T-helper 2 cell (primary cell): ENCODE data around the gene PSEN2.
A peak's percentile ranks its signal among the peaks of the same experiment; 100 is the strongest.

Source experiments
- DNase-seq, 5 experiments: peaks; one replicate each; pipeline versions ENCODE4 v3.0.0 to v3.0.0-alpha.2; 2012 to 2022

PSEN2 gene

DNA sequence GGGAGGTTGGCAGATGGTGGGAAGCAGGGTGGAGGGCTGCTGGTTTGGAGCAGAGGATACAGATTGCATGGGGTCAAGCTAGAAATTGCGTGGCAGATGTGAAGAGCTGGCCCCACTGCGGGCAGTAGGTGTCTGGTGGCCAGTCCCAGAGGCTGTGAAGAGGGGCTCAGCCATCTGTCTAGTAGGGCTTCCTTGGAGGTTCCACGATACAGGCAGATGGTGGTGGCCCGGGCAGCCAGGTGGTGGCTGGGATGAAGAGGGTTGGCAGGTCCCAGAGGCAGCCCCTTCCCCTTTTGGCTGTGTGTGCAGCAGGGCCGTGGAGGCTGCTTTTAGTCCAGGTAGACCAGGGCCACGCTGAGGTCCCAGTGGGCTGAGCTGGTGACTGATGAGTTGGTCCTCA lies 16.6 kb downstream of the PSEN2 start:
- DNase-seq, result no peak

DNA sequence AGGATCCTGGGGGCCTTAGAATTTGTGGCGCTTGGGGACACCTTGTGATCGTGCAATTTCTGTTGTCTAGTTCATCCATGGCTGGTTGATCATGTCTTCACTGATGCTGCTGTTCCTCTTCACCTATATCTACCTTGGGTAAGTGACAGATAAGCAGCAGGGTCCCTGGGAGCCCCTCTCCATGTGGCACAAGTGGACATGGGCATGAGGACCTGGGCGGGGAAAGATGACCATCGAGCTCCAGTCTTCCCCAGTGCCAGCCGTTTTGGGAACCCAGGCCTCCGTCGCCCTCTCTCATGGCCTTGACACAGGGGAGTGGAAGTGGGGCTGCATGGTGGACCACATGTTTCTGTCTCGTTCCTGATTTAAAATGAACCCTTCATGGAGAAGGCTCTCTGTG lies 17.6 kb downstream of the PSEN2 start:
- DNase-seq, result no peak

DNA sequence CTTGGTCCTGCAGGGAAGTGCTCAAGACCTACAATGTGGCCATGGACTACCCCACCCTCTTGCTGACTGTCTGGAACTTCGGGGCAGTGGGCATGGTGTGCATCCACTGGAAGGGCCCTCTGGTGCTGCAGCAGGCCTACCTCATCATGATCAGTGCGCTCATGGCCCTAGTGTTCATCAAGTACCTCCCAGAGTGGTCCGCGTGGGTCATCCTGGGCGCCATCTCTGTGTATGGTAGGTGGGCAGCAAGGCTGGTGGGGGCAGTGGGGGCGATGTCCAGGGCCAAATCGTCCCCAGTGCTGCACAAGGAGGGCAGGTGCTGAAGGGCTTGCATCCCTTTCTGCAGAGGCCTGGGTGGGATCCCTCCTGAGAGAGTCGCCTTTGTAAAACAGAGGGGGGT lies 18.4 kb downstream of the PSEN2 start:
- no peak for DNase-seq

DNA sequence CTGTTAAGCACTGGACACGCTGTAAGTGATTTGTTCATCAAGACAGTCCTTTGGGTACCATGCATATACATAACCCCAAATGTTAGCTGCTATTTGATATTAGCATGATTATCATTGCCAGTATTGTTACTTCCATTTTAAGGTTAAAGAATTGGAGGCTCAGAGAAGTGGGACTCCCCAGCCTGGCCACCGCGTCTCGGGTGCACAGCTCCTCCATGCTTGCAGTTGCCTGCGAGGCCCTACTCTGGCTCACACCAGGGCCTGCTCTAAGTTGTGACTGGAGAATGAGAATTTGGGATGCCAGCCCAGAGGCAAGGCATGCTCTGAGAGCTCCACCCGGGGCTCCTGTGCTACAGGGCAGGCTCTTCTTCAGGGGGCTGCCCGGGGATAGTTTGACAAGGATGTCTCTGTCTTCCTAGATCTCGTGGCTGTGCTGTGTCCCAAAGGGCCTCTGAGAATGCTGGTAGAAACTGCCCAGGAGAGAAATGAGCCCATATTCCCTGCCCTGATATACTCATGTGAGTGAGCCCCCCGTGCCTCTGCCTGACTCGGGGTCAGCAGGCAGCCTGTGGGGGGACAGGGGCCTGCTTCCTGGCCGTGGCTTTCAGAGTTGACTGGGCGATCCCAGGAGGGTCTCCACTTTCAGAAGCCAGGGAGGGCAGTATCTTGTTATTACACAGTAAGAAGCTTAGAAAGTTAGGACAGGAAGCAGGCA lies 19.4 kb downstream of the PSEN2 start:
- no peak for DNase-seq

DNA sequence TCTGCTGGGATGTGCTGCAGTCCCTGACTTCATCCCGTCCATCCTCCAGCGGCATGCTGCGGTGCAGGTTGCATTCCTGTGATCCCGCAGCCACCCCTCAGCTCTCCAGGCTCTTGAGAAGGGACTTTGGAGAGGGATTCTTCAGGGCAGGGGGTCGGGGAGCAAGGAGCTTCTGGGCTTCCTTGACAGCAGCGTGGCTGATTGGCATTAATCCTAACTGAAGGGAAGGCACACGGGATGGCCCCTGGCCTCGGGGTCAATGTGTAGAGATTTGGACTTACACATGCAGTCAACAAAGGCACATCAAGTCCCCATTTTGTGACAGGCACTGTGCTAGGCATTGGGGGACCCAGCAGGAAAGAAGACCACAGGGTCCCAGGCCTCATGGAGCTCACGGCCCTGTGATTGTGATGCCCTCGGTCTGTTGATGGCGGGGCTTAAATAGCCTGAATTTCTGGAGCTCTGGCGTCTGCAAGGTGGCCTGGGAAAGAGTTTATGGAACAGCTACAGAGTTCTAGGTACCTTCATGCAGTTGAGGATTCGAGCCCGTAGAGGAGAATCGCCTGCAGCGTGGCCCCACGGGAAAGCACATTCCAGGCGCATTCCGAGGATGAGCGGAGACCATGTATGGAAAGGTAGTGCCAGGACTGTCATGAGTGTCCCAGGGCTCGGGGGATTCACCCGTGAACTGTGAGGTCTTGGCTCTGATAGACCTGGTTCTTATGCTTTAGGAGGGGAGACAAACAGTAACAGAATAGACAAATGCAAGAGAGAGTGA lies 20.1 kb downstream of the PSEN2 start:
- no peak for DNase-seq

DNA sequence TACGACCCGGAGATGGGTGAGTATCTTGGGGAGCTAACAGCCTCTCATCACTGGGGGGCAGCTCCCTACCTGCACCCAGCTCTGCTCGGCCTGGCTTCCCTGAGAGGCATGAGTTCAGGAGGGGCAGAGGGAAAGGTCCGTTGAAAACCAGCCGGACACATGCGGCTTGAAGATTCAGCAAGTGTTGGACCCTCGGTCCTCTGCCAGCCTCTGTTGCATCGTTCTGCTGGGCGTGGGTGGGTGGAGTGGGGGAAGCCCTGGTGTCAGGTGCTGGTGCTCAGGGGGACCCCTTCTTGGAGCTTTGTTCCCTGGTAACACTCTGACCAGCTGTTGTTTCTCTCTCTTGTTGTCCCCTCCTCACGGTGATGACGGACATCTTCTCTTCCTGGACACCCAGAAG lies 20.9 kb downstream of the PSEN2 start:
- DNase-seq, result no peak

DNA sequence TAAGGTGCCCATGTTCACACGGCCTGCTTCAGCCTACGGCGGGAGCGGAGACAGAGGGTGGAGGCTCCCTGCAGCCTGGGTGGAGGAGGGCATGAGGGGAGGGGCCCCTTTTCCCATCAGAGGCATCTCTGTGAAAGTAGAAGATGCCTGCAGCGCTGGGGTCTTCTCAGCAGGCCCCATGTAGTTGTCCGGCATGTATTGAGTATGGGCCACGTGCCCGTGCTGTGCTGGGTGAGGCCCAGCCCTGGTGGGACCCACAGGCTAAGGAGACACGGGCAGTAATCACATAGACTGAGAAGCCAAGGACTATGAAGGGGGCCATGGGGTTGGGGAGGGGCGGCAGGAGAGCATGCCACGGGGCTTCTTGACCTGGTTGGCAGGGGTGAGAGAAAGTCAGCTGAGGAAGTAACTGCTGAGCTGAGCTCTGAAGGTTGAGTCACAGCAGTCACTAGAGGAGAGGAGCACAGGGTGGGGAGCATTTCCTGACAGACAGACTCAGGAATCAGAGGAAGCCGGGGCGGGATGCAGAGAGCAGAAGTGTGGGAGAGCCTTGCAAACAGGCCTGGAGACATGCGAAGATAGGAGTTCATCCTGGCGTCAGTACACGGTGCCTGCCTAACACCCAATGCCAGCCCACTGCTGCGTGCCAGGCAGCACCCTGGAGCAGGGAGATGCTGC lies 21.6 kb downstream of the PSEN2 start:
- DNase-seq, result no peak

DNA sequence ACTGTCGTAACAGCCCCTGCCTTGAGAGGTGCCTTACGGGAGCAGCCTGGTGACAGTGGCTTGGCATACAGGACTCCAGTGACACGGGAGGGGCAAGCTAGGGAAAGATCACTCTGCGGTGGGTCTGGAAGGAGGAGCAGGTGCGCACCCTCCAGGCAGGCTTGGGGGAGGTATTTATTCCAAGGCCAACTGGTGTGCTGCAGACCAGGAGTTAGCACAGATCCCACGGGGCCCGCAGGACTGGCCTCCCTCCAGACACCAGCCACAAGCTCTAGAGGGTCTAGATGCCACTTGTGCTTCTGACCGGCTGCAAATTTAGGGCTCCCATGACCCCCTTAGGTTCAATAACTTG lies 22.1 kb downstream of the PSEN2 start:
- DNase-seq, result no peak

DNA sequence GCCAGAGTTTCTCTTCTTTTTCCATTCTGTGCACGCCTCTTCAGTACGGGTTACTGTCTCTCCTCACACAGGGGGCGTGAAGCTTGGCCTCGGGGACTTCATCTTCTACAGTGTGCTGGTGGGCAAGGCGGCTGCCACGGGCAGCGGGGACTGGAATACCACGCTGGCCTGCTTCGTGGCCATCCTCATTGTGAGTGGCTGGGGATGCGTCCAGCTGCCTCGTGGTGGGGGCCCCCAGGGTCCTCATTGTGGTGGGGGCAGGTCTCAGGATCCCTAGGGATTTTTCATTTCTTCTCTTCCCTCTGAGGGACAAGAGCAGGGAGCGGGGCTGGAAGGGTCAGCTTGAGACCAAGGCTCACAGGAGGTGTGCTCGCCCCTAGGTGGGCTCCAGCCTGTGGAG lies 23.5 kb downstream of the PSEN2 start:
- DNase-seq, result no peak

DNA sequence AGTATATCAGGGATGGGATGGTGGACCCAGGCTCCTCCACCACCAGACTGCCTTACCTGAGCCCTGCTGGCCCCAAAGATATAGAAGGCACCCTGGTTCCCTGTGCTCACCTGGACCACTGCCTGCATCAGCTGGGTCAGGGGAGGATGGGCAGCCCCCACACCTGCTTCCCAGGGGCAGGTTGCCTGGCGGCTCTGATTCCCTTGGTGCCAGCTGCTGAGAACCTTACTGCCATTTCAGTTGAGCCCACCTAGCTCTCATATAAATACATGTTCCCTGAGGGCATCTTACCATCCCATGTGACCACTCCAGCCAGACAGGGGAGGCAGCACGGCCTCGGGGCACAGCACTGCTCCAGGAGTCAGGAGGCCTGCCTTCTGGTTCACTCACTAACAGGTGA lies 24.4 kb downstream of the PSEN2 start:
- no peak for DNase-seq

DNA sequence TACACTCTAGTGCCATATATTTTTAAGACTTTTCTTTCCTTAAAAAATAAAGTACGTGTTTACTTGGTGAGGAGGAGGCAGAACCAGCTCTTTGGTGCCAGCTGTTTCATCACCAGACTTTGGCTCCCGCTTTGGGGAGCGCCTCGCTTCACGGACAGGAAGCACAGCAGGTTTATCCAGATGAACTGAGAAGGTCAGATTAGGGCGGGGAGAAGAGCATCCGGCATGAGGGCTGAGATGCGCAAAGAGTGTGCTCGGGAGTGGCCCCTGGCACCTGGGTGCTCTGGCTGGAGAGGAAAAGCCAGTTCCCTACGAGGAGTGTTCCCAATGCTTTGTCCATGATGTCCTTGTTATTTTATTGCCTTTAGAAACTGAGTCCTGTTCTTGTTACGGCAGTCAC lies 25.2 kb downstream of the PSEN2 start:
- no peak for DNase-seq

DNA sequence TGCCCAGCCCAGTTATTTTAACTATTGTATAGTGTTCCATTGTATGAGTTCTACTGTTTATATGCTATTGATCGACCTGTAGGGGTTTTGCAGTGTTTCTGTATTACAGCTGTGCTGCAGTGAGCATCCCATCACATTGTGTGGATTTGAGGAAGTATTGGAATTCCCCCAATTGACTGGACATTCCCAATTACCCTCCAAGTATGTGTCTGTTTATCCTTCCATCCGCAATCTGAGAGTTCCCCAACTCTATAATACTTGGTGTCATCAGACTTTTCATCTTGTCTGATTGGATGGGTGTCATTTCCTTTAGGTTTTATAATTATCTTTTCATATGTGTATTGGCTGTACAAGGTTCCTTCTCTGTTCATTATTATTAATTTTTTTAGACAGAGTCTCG lies 27.8 kb downstream of the PSEN2 start:
- no peak for DNase-seq

DNA sequence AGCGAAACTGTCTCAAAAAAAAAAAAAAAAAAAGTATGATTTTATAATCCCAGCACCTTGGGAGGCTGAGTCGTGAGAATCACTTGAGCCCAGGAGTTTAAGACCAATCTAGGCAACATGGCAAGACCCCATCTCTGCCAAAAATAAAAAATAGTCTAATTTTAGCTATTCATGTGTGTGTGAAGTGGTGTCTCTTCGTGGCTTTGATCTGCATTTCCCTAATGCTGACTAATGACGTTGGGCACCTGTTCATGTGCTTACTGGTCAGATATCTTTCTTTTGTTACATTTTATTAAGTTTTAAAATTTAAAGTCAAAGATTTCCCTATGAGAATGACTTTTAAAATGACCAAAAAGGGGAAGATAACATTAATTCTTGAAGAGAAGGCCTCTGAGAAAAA lies 31.0 kb downstream of the PSEN2 start:
- DNase-seq, result no peak

DNA sequence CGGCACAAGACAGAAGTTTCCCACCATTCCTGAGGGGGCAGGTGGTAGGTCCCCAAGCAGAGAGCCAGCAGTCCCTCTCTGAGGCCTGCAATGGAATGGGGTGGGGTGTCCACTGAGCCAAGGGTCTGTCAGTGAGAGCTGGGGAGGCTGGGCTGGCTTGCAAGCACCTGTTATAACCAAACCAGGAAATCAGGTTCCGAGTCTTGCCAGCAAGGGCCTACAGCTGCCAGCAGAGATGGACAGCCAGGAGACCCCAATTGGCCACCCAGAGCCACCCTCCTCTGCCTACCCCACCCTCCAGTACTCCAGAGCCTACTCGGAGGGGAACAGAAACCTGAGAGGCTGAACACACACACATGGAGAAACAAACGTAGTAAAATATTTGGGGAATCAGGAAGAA lies 32.2 kb downstream of the PSEN2 start:
- DNase-seq, result no peak

DNA sequence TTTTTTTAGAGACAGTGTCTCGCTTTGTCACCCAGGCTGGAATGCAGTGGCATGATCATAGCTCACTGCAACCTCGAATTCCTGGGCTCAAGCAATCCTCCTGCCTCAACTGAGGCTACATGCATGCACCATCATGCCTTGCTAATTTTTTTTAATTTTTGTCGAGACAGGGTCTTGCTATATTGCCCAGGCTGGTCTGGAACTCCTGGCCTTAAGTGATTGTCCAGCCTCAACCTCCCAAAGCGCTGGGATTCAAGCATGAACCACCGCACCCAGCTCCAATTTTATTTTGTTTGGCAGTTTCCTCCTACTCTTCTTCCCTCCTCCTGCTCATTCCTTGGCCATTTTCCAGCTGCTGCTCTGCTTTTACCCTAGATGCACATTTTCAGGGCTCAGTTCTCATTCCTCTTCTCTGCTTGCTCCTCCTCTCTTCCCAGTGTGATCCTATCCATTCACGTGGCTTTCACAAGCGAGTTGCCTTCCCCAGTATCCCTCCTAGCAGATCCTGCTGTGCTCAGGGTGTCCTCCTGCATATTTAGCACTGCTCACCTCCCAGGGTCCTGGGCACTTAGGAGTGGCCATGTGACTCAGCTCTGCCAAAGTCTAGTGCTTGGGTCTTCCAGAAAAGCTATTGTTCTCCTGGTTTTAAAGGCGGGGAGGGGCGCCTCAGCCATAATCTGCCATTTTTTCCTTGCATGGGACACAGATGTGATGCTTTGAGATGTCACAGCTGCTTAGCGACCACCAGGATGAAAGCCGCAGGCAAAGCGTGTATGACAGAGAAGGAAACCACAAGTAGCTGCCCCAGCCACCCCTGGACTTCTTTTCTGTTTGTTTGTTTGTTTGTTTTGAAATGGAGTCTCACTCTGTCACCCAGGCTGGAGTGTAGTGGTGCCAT lies 33.7 kb downstream of the PSEN2 start:
- DNase-seq, result peak in 1 of 5 experiments; percentile 13

DNA sequence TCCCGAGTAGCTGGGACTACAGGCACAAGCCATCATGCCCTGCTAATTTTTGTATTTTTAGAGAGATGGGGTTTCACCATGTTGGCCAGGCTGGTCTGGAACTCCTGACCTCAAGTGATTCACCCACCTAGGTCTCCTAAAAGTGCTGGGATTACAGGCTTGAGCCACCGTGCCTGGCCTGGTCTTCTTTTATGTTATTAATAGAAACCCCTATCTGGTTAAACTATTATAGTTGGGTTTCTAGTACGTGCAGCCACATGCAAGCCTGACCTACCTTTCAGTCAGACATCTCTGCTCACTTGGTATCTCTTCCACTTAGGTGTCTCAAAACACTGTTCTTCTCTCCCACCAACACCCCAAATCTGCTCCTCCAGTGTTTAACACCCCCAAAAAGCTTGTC lies 34.4 kb downstream of the PSEN2 start:
- no peak for DNase-seq

DNA sequence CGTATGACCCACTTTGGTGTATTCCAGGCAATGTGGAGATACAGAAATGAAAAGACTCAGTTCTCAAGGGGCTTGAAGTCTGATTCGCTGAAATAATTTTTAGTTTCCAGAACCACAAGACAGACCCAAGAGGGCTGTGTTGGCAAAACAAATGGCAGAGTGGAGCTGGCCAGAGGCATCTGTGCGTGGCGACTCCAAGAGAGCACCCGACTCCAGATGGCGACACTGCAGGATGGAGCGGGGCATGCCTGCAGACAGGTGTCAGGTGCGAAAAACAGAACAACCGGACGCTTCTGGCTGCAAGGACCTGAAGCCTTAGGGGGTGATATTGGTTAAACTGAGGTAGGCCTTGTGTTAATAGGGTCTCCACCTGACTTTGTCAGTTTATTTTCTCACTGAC lies 38.0 kb downstream of the PSEN2 start:
- DNase-seq, result no peak

DNA sequence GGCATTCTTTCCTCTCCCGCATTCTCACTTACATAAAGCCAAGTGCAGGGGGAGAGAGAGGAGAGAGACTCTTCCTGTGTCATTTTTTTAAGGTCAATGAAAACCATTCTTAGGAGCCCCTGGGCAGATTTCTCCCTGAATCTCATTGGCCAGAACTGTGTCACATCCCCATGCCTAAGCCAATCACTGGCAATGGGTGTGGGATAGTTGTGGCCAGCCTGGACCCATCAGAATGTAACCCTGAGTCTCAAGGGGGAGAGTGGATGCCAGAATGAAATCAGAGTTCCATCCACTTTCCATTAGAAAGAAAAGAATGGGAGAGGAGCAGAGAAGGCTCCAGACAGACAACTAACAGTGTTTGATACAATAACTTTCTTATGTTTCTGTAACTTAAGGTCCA lies 38.5 kb downstream of the PSEN2 start:
- DNase-seq, result no peak

DNA sequence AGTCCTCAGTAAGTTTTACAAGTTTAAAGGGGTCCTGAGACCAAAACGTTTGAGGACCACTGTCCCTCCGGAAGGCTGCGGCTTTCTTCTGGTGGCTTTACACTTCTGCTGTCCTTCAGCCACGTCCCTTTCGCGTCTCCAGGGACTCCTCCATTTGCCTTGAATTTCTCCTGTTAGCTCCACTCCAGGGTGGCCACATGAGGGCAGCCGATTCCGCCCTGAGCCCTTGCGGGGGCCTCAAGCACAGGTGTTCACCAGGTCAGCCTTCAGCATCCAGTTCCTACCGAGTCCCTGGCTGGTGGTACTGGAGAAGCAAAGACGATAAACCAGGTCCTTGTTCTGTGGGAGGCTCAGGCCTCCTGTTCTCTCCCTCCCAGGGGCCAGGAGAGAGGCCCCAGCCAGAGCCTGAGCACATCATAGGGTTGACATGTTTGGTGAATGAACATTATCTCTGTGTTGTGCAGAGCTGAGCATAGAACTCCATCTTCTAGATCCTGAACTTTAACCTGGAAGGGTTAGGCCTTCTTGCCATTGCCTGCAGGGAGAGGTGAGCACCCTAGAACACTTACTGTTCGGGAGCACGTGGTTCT lies 42.3 kb downstream of the PSEN2 start:
- DNase-seq, result peak in 3 of 5 experiments; percentile 4 to 58 (median 13)

DNA sequence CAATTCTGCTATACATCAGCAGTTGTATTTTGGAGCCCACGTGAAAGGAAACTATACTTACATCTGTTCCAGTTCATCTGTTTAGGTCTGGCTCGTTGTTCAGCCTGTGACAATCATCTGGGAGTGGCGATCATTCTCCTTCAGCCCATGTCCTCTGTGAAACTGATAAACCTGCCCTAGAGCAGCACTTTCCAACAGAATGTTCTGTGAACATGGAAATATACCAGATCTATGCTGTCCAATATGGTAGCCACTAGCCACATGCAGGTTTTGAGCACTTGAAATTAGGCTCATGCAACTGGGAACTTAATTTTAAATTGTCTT lies 45.2 kb downstream of the PSEN2 start:
- no peak for DNase-seq

DNA sequence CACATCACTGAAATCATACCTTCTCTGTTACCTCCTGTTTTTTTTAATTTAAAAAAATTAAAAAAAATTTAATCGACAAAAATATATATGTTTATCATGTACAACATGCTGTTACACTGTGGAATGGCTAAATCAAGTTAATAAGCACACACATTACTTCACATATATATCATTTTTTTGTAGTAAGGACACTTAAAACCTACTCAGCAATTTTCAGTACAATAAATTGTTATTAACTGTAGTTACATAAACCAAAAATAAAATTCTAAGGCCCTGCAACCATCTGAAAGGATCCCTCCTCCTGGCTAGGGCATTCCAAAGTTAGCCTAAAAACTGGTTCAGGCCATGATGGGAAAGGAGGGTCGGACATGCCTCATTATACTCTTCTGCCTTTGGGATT lies 46.1 kb downstream of the PSEN2 start:
- DNase-seq, result no peak

DNA sequence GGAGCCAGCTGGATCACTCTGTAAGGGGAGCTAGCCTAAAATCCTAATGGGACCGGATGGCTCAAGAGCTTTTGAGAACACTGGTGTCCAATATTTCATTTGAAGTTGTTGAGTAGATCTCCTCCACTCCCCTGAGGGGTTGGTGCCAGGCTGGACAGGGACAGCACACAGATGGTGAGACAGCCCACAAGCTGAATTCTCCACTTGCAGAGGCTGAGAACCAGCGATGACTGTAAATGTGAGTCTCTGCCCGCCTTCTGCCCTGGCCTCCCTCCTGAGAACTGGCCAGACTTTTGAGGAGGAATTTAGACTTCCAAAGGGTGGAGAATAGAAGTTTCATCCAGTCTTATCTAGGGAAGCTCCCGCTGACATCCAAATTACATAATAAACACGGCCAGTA lies 49.2 kb downstream of the PSEN2 start:
- DNase-seq, result no peak

DNA sequence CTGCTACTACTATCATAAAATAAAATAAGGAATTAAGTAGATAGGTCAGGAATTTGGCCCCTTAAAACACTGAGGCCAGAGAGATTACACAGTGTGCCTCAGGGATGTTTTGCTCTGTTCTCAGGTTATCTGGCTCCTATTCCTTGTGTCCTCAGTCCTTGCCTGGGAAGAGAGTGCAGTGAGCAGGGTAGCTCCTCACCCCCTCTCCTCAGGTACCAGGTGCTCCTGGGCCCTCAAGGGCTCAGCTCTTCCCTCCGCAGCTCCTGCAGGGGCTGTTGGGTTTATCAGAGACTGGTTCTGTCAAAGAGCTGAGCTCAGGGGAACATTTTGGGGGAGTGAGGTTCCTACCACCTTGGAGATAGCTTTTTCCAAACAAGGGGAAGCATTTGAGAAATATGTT lies 49.6 kb downstream of the PSEN2 start:
- DNase-seq, result no peak
